Transverse colon (tissue), 4 donors: ENCODE measurements around the gene CALML6. TPM values are rescaled to one million over a fixed set of nuclear protein-coding genes. Genes with fewer than 3 reads are reported as not detected.
A peak's percentile ranks its signal among the peaks of the same experiment; 100 is the strongest.

ENCODE experiments used
- DNase-seq: peaks from one replicate; pipeline ENCODE4 v3.0.0-alpha.2; 2019
- H3K27ac ChIP-seq, 4 donors: fragments of 200-600 bp; sonication (generic); 2 replicates each; pipeline ENCODE4 v1.5.1; 2016 to 2018; ENCODE audit warnings: inconsistent platforms in 4 of 4
- H3K27me3 ChIP-seq: fragments of 200-600 bp; sonication (generic); 2 replicates; pipeline ENCODE4 v1.5.1; 2017; ENCODE audit warnings: inconsistent platforms
- H3K36me3 ChIP-seq, 4 donors: fragments of 200-600 bp; sonication (generic); 2 replicates each; pipeline ENCODE4 v1.5.1; 2017 to 2019; ENCODE audit warnings: inconsistent platforms in 4 of 4
- H3K4me1 ChIP-seq, 4 donors: fragments of 200-600 bp; sonication (generic); 2 replicates each; pipeline ENCODE4 v1.5.1; 2017 to 2020; ENCODE audit warnings: inconsistent platforms in 4 of 4
- H3K4me3 ChIP-seq, 4 donors: fragments of 200-600 bp; sonication (generic); 1 replicate in 1 of 4; 2 replicates in 3 of 4; pipeline versions ENCODE4 v1.5.1 to v1.6.1; 2017 to 2019; ENCODE audit warnings: inconsistent platforms in 4 of 4
- H3K9me3 ChIP-seq, 2 donors: fragments of 200-600 bp; sonication (generic); 2 replicates each; pipeline ENCODE4 v1.5.1; 2017 to 2019; ENCODE audit warnings: inconsistent platforms in 2 of 2
- CTCF ChIP-seq, 5 experiments: fragments of 200-600 bp in 3 of 5; fragments of 450-650 bp in 2 of 5; sonication (generic) in 3 of 5; IDR thresholded peaks; 1 replicate in 2 of 5; 2 replicates in 3 of 5; pipeline ENCODE4 v1.5.1; 2016 to 2017; ENCODE audit warnings: antibody characterized with exemption in 5 of 5, inconsistent platforms in 3 of 5, mild to moderate bottlenecking in 2 of 5, moderate library complexity in 1 of 5
- EP300 ChIP-seq: sonication (generic); formaldehyde crosslinking; IDR thresholded peaks from one replicate; pipeline ENCODE4 v1.6.1; 2017; ENCODE audit warnings: antibody characterized with exemption, low read depth
- POLR2A ChIP-seq: fragments of 450-650 bp; IDR thresholded peaks from one replicate; pipeline ENCODE4 v1.6.1; 2016; ENCODE audit warnings: antibody characterized with exemption, mild to moderate bottlenecking, moderate library complexity
- POLR2AphosphoS5 ChIP-seq, 3 donors: sonication (generic); formaldehyde crosslinking; IDR thresholded peaks; one replicate each; pipeline ENCODE4 v1.6.1; 2016; ENCODE audit warnings: antibody characterized with exemption in 3 of 3
- WGBS, 2 donors: methylation state at CpG; one replicate each; pipeline ENCODE4 v1.1.5; 2018; ENCODE audit warnings: low coverage in 1 of 2; 5-methylcytosine and 5-hydroxymethylcytosine counted together
- in situ Hi-C, 4 donors: fragments of 200-750 bp; cut with MboI; loops; one replicate each; pipeline versions ENCODE4 v1.15.0 to v1.15.1; 2017; ENCODE audit warnings: low sequenced_read_pairs in 3 of 4, low pct_ligation_motif_present in 1 of 4, low pct_unique_long_range_greater_than_20kb in 1 of 4
- intact Hi-C: fragments of 100-400 bp; cut with DNase I; formaldehyde crosslinking; loops from one replicate; pipeline ENCODE4 v1.15.1; 2023; ENCODE audit warnings: low total_unique reads
- total RNA-seq, 4 donors: library from RNA; depleted of rRNA; stranded (reverse); fragments of >200 nt; gene quantifications; one replicate each; pipeline ENCODE4 v1.1.0, GENCODE V29; 2016

CALML6 gene
- total RNA-seq, 4 donors from 2014 or later: 0.48 TPM; not detected in 3

GRCh38 chr1:1895060-1895418 lies 20.0 kb upstream of the CALML6 start:
- 43% methylated on average over 8 of the region's 10 CpGs; no CpG with 5 or more reads in 1 of the 2 donors for WGBS, 2 donors
- Histone ChIP-seq H3K4me1 (peaks cover 33 to 51% (median 43%) of the 10 kb centered on the region in 4 donors), H3K4me3 (no peak overlapping the region), H3K36me3 (no peaks in the 10 kb centered on the region), H3K9me3 (no peaks in the 10 kb centered on the region), H3K27me3 (no peaks in the 10 kb centered on the region), H3K27ac (peak overlapping the region; percentile 93 to 99 (median 97))
- no peak for DNase-seq
- TF ChIP-seq EP300 (no peak), POLR2A (no peak)
- intact Hi-C loops: no loop called here
- in situ Hi-C loops: loop anchor here in 1 of 4 donors (25.0 kb wide), 1 partner anchor 133 kb away; no protein-coding TSS in a partner anchor

GRCh38 chr1:1895456-1896336 lies 19.4 kb upstream of the CALML6 start:
- 70 to 100% methylated on average over 1 to 13 of the region's 14 CpGs for WGBS, 2 donors
- intact Hi-C loops (no loop called here), in situ Hi-C loops (loop anchor here in 1 of 4 donors (25.0 kb wide), 1 partner anchor 133 kb away; no protein-coding TSS in a partner anchor)
- Histone ChIP-seq H3K27me3 (no peaks in the 10 kb centered on the region), H3K4me1 (peaks cover 33 to 51% (median 43%) of the 10 kb centered on the region in 4 donors), H3K27ac (peak overlapping the region; percentile 93 to 99 (median 97)), H3K4me3 (no peak overlapping the region), H3K9me3 (no peaks in the 10 kb centered on the region), H3K36me3 (no peaks in the 10 kb centered on the region)
- no peak for DNase-seq
- TF ChIP-seq EP300: no peak

GRCh38 chr1:1898246-1898933 lies 16.7 kb upstream of the CALML6 start:
- in situ Hi-C loops: loop anchor here in 1 of 4 donors (25.0 kb wide), 1 partner anchor 136 kb away; no protein-coding TSS in a partner anchor
- TF ChIP-seq POLR2AphosphoS5 (IDR thresholded peaks at IDR 0.05) (no peak), EP300 (no peak), CTCF (IDR thresholded peaks at IDR 0.05) (no peak), POLR2A (no peak)
- H3K9me3 ChIP-seq: no peaks in the 10 kb centered on the region
- intact Hi-C loops: no loop called here
- DNase-seq: no peak
- H3K4me3 ChIP-seq: no peak overlapping the region
- H3K27me3 ChIP-seq: no peaks in the 10 kb centered on the region
- peaks cover 16 to 35% (median 26%) of the 10 kb centered on the region in 4 donors for H3K4me1 ChIP-seq
- H3K27ac ChIP-seq: no peak overlapping the region
- 17 to 97% methylated on average over 1 to 5 of the region's 6 CpGs for WGBS, 2 donors
- no peaks in the 10 kb centered on the region for H3K36me3 ChIP-seq

- no peaks in the 10 kb centered on the region for H3K27me3 ChIP-seq
- H3K27ac ChIP-seq: no peak overlapping the region
- no peaks in the 10 kb centered on the region for H3K36me3 ChIP-seq
- no peaks in the 10 kb centered on the region for H3K9me3 ChIP-seq
- WGBS, 2 donors: 53% methylated on average over 13 of the region's 16 CpGs; no CpG with 5 or more reads in 1 of the 2 donors
- DNase-seq: no peak
- no peak overlapping the region for H3K4me3 ChIP-seq
- TF ChIP-seq POLR2AphosphoS5 (IDR thresholded peaks at IDR 0.05): no peak
- TF ChIP-seq CTCF (IDR thresholded peaks at IDR 0.05): no peak
- no peak for TF ChIP-seq EP300
- TF ChIP-seq POLR2A: no peak
- in situ Hi-C loops: loop anchor here in 1 of 4 donors (25.0 kb wide), 1 partner anchor 137 kb away; no protein-coding TSS in a partner anchor
- intact Hi-C loops: no loop called here
- peaks cover 11 to 24% (median 15%) of the 10 kb centered on the region in 4 donors for H3K4me1 ChIP-seq
These were observed 15.6 kb upstream of the CALML6 start for GRCh38 chr1:1899266-1899966.
